ENCODE results near the gene LRRC56.
A peak's percentile ranks its signal among the peaks of the same experiment; 100 is the strongest.

The LRRC56 gene

DNA sequence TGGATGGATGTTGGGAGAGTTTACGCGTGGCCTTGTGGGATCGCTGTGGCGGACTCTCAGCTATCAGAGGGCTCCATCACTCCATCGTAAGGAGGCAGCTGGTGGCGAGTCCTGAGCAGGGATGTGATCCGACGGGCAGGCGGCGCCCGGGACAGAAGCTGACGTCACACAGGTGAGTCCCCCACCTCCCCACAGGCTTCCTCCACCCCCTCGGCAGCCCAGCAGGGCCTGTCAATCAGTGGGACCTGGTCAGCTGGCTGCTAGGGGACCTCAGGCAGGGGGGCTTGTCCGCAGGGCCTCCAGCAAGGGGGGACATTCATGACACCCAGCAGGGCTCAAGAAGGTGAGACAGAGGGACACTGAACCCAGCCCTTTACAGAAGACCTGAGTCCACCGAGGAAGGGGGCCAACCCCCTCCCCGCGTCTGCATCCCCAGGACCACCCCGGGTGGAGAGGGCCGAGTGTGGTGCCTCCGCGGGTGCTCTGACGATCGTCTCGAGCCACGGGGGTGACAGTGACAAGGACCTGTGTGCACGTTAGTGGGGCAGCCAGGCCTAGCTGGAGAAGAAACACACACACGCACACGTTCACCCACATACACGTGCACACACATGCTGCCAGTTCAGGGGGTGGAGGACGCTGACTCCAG, 9.0 kb upstream of the LRRC56 start:
- H3K27ac ChIP-seq (ENCODE audit: low read depth, low read length, severe bottlenecking), result no peak overlapping the region
- 89 to 92% methylated on average over 28 to 29 of the region's 30 CpGs for WGBS, 2 experiments (ENCODE audit: insufficient coverage in 2 of 2)
- no peaks in the 10 kb centered on the region for H3K4me1 ChIP-seq (ENCODE audit: control insufficient read depth, insufficient read depth, low read length, poor library complexity, severe bottlenecking)
- no peaks in the 10 kb centered on the region for H3K9me3 ChIP-seq (ENCODE audit: control insufficient read depth, low read length)
- no peak overlapping the region for H3K4me3 ChIP-seq (ENCODE audit: extremely low read depth, insufficient read depth, low read length, poor library complexity, severe bottlenecking)
- peaks cover 24% of the 10 kb centered on the region for H3K36me3 ChIP-seq (ENCODE audit: control insufficient read depth, insufficient read depth, low read length)

GRCh38 chr11:528815-529727, 8.3 kb upstream of the LRRC56 start:
- H3K9me3 ChIP-seq (ENCODE audit: control insufficient read depth, low read length), result no peaks in the 10 kb centered on the region
- H3K4me3 ChIP-seq (ENCODE audit: extremely low read depth, insufficient read depth, low read length, poor library complexity, severe bottlenecking), result no peak overlapping the region
- H3K4me1 ChIP-seq (ENCODE audit: control insufficient read depth, insufficient read depth, low read length, poor library complexity, severe bottlenecking), result peaks cover under 1% of the 10 kb centered on the region
- peaks cover 32% of the 10 kb centered on the region for H3K36me3 ChIP-seq (ENCODE audit: control insufficient read depth, insufficient read depth, low read length)
- H3K27ac ChIP-seq (ENCODE audit: low read depth, low read length, severe bottlenecking), result no peak overlapping the region
- WGBS, 2 experiments (ENCODE audit: insufficient coverage in 2 of 2), result 91 to 92% methylated on average over 24 to 27 of the region's 29 CpGs

- Histone ChIP-seq H3K27ac (ENCODE audit: low read depth, low read length, severe bottlenecking) (no peak overlapping the region), H3K9me3 (ENCODE audit: control insufficient read depth, low read length) (no peaks in the 10 kb centered on the region), H3K4me3 (ENCODE audit: extremely low read depth, insufficient read depth, low read length, poor library complexity, severe bottlenecking) (no peak overlapping the region), H3K4me1 (ENCODE audit: control insufficient read depth, insufficient read depth, low read length, poor library complexity, severe bottlenecking) (peaks cover 3% of the 10 kb centered on the region), H3K36me3 (ENCODE audit: control insufficient read depth, insufficient read depth, low read length) (peaks cover 35% of the 10 kb centered on the region)
- WGBS, 2 experiments (ENCODE audit: insufficient coverage in 2 of 2), result 90 to 93% methylated on average over 15 to 18 of the region's 18 CpGs
These were observed 7.5 kb upstream of the LRRC56 start for GRCh38 chr11:529728-530411.

GRCh38 chr11:530960-531831, 6.1 kb upstream of the LRRC56 start:
- 93 to 95% methylated on average over 21 to 24 of the region's 28 CpGs for WGBS, 2 experiments (ENCODE audit: insufficient coverage in 2 of 2)
- H3K27ac ChIP-seq (ENCODE audit: low read depth, low read length, severe bottlenecking), result no peak overlapping the region
- H3K36me3 ChIP-seq (ENCODE audit: control insufficient read depth, insufficient read depth, low read length), result peaks cover 35% of the 10 kb centered on the region
- no peak overlapping the region for H3K4me3 ChIP-seq (ENCODE audit: extremely low read depth, insufficient read depth, low read length, poor library complexity, severe bottlenecking)
- peaks cover 3% of the 10 kb centered on the region for H3K4me1 ChIP-seq (ENCODE audit: control insufficient read depth, insufficient read depth, low read length, poor library complexity, severe bottlenecking)
- H3K9me3 ChIP-seq (ENCODE audit: control insufficient read depth, low read length), result no peaks in the 10 kb centered on the region

- WGBS, 2 experiments (ENCODE audit: insufficient coverage in 2 of 2), result 93 to 95% methylated on average over 10 to 16 of the region's 18 CpGs
- H3K4me3 ChIP-seq (ENCODE audit: extremely low read depth, insufficient read depth, low read length, poor library complexity, severe bottlenecking), result no peak overlapping the region
- no peaks in the 10 kb centered on the region for H3K9me3 ChIP-seq (ENCODE audit: control insufficient read depth, low read length)
- H3K36me3 ChIP-seq (ENCODE audit: control insufficient read depth, insufficient read depth, low read length), result peaks cover 35% of the 10 kb centered on the region
- H3K27ac ChIP-seq (ENCODE audit: low read depth, low read length, severe bottlenecking), result no peak overlapping the region
- H3K4me1 ChIP-seq (ENCODE audit: control insufficient read depth, insufficient read depth, low read length, poor library complexity, severe bottlenecking), result peaks cover 3% of the 10 kb centered on the region
These were observed 5.3 kb upstream of the LRRC56 start for GRCh38 chr11:531919-532526.

DNA sequence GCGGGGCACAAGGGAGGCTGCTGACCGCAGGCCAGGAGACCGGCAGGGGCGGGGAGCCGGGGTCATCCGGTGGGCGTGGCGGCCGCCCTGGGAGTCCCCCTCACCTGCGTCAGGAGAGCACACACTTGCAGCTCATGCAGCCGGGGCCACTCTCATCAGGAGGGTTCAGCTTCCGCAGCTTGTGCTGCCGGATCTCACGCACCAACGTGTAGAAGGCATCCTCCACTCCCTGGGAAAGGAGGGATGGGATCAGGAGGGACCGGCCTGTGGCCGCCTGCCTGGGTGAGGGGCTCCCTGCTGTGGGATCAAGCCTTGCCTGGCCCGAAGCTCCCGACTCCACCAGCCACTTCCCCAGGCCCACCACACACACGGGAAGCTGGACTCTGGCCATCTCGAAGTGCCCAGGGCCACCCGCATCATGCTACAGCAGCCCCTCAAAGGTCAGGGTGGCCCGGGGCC, 4.8 kb upstream of the LRRC56 start:
- Histone ChIP-seq H3K27ac (ENCODE audit: low read depth, low read length, severe bottlenecking) (no peak overlapping the region), H3K36me3 (ENCODE audit: control insufficient read depth, insufficient read depth, low read length) (peaks cover 35% of the 10 kb centered on the region), H3K4me1 (ENCODE audit: control insufficient read depth, insufficient read depth, low read length, poor library complexity, severe bottlenecking) (peaks cover 4% of the 10 kb centered on the region), H3K4me3 (ENCODE audit: extremely low read depth, insufficient read depth, low read length, poor library complexity, severe bottlenecking) (no peak overlapping the region), H3K9me3 (ENCODE audit: control insufficient read depth, low read length) (no peaks in the 10 kb centered on the region)
- WGBS, 2 experiments (ENCODE audit: insufficient coverage in 2 of 2), result 96% methylated on average over 14 to 20 of the region's 23 CpGs

DNA sequence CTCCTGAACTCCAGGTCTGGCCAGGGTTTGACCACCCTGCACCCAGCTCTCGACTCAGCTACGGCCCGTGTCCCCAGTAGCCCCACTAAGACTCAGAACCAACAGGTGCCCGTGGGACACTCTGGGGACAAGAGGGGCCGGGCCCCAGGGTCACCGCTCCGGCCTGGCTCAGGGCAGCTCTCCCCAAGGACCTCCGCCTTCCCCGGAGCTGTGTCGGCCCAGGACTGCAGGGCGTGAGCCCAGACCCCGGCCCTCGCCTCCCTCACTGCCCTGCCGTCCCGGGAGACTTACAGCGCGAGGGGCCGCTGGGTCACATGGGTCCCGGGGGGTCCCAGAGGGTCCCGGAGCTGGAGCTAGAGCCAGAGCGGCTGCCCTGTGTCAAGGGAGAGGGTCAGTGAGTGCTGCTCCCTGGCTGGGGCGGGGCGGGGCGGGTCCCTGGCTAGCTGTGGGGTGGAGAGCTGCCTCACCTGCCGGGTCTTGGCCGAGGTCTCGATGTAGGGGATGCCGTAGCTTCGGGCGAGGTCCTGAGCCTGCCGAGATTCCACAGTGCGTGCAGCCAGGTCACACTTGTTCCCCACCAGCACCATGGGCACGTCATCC, 4.2 kb upstream of the LRRC56 start:
- Histone ChIP-seq H3K4me3 (ENCODE audit: extremely low read depth, insufficient read depth, low read length, poor library complexity, severe bottlenecking) (no peak overlapping the region), H3K27ac (ENCODE audit: low read depth, low read length, severe bottlenecking) (no peak overlapping the region), H3K4me1 (ENCODE audit: control insufficient read depth, insufficient read depth, low read length, poor library complexity, severe bottlenecking) (peaks cover 8% of the 10 kb centered on the region), H3K9me3 (ENCODE audit: control insufficient read depth, low read length) (no peaks in the 10 kb centered on the region), H3K36me3 (ENCODE audit: control insufficient read depth, insufficient read depth, low read length) (peaks cover 35% of the 10 kb centered on the region)
- 95 to 96% methylated on average over 25 to 33 of the region's 33 CpGs for WGBS, 2 experiments (ENCODE audit: insufficient coverage in 2 of 2)

GRCh38 chr11:533586-534395, 3.5 kb upstream of the LRRC56 start:
- Histone ChIP-seq H3K9me3 (ENCODE audit: control insufficient read depth, low read length) (no peaks in the 10 kb centered on the region), H3K4me1 (ENCODE audit: control insufficient read depth, insufficient read depth, low read length, poor library complexity, severe bottlenecking) (peaks cover 8% of the 10 kb centered on the region), H3K36me3 (ENCODE audit: control insufficient read depth, insufficient read depth, low read length) (peaks cover 35% of the 10 kb centered on the region), H3K27ac (ENCODE audit: low read depth, low read length, severe bottlenecking) (no peak overlapping the region), H3K4me3 (ENCODE audit: extremely low read depth, insufficient read depth, low read length, poor library complexity, severe bottlenecking) (peak overlapping the region; percentile 80)
- 97 to 99% methylated on average over 36 to 37 of the region's 37 CpGs for WGBS, 2 experiments (ENCODE audit: insufficient coverage in 2 of 2)
